Measurements from ENCODE around the gene NEDD4L.

GRCh38 chr18:58194028-58194427 is 150.0 kb downstream of the NEDD4L start:
- TF ChIP-seq CTCF (IDR thresholded peaks at IDR 0.05): peak in 1 of 6 experiments; percentile 9
- no peak for TF ChIP-seq POLR2A (IDR thresholded peaks at IDR 0.05)

Measured in adrenal gland (tissue), 5 donors.